Glutamatergic neuron (in vitro differentiated cells): ENCODE measurements around the gene MOSPD2. TPM values are rescaled to one million over a fixed set of nuclear protein-coding genes. Genes with fewer than 3 reads are reported as not detected.

Experiments used
- DNase-seq: peaks from one replicate; pipeline ENCODE4 v3.0.0; 2022
- H3K27ac Mint-ChIP-seq: one replicate; pipeline ENCODE4 v1.8.0; 2020; ENCODE audit warnings: mild to moderate bottlenecking, mixed read lengths, inconsistent platforms; ENCODE audit not compliant: unreplicated experiment
- H3K27me3 Mint-ChIP-seq: one replicate; pipeline ENCODE4 v1.8.0; 2020; ENCODE audit warnings: mild to moderate bottlenecking, moderate library complexity, mixed read lengths, inconsistent platforms; ENCODE audit not compliant: unreplicated experiment
- H3K36me3 Mint-ChIP-seq: one replicate; pipeline ENCODE4 v1.8.0; 2020; ENCODE audit warnings: mild to moderate bottlenecking, mixed read lengths, inconsistent platforms; ENCODE audit not compliant: unreplicated experiment
- H3K4me1 Mint-ChIP-seq: one replicate; pipeline ENCODE4 v1.8.0; 2020; ENCODE audit warnings: mild to moderate bottlenecking, low read depth, mixed read lengths, inconsistent platforms; ENCODE audit not compliant: unreplicated experiment
- H3K4me3 Mint-ChIP-seq: one replicate; pipeline ENCODE4 v1.8.0; 2020; ENCODE audit warnings: mild to moderate bottlenecking, mixed read lengths, inconsistent platforms; ENCODE audit not compliant: unreplicated experiment
- H3K9me3 Mint-ChIP-seq: one replicate; pipeline ENCODE4 v1.8.0; 2020; ENCODE audit warnings: mild to moderate bottlenecking, moderate library complexity, mixed read lengths, inconsistent platforms; ENCODE audit not compliant: unreplicated experiment
- total RNA-seq: library from RNA; stranded (reverse); fragmentation: NEBNext Ultra II Directional; extraction: Animal tissue kit (Norgen Biotek cat#: 25700); gene quantifications from one replicate; pipeline ENCODE4 v1.2.1, GENCODE V29; 2021; ENCODE audit not compliant: unreplicated experiment
- TF ChIP-seq, protein P1 (sequence below): fragments of 200-600 bp; sonication (generic); IDR thresholded peaks from one replicate; pipeline ENCODE4 v1.5.0; 2021; ENCODE audit not compliant: partially characterized antibody, unreplicated experiment

MOSPD2 gene
- total RNA-seq, 1 donor from 2014 or later, result 11.8 TPM

GRCh38 chrX:14934423-14934822, 61.2 kb downstream of the MOSPD2 start:
- Mint-ChIP-seq H3K4me1 (no peaks in the 10 kb centered on the region), H3K27ac (no peak overlapping the region), H3K27me3 (no peaks in the 10 kb centered on the region), H3K36me3 (no peaks in the 10 kb centered on the region), H3K4me3 (no peak overlapping the region), H3K9me3 (no peaks in the 10 kb centered on the region)
- TF ChIP-seq, protein P1, sequence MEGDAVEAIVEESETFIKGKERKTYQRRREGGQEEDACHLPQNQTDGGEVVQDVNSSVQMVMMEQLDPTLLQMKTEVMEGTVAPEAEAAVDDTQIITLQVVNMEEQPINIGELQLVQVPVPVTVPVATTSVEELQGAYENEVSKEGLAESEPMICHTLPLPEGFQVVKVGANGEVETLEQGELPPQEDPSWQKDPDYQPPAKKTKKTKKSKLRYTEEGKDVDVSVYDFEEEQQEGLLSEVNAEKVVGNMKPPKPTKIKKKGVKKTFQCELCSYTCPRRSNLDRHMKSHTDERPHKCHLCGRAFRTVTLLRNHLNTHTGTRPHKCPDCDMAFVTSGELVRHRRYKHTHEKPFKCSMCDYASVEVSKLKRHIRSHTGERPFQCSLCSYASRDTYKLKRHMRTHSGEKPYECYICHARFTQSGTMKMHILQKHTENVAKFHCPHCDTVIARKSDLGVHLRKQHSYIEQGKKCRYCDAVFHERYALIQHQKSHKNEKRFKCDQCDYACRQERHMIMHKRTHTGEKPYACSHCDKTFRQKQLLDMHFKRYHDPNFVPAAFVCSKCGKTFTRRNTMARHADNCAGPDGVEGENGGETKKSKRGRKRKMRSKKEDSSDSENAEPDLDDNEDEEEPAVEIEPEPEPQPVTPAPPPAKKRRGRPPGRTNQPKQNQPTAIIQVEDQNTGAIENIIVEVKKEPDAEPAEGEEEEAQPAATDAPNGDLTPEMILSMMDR, result no peak
- no peak for DNase-seq

- H3K36me3 Mint-ChIP-seq, result no peaks in the 10 kb centered on the region
- no peak overlapping the region for H3K27ac Mint-ChIP-seq
- H3K9me3 Mint-ChIP-seq, result no peaks in the 10 kb centered on the region
- TF ChIP-seq, protein P1, result no peak
- H3K27me3 Mint-ChIP-seq, result no peaks in the 10 kb centered on the region
- no peaks in the 10 kb centered on the region for H3K4me1 Mint-ChIP-seq
- no peak overlapping the region for H3K4me3 Mint-ChIP-seq
- DNase-seq, result no peak
Measured at GRCh38 chrX:14936561-14936960, 63.3 kb downstream of the MOSPD2 start.

- DNase-seq, result no peak
- H3K36me3 Mint-ChIP-seq, result no peaks in the 10 kb centered on the region
- TF ChIP-seq, protein P1, result no peak
Measured at GRCh38 chrX:14939644-14940043, 66.4 kb downstream of the MOSPD2 start.

DNA sequence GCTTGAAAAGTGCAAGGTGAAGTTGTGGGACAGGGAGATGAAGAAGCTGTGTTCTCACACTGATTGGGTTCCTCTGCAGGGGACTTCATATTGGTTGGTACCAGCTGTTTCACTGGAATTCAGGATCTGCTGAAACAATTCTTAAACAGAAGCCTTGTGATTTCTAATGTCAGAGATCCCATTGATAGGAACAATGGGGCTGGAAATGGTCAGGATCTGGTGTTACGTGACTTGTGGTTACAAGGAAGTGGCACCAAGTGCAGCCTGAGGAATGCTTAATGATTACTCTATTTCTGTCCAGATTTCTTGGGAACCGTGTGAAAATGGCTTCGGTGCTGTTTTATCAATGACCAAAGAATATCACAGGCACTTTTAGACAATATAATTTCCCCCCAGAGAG, 68.1 kb downstream of the MOSPD2 start:
- no peaks in the 10 kb centered on the region for H3K27me3 Mint-ChIP-seq

More at GRCh38 chrX:14939644-14940043, 66.4 kb downstream of the MOSPD2 start:
- H3K4me1 Mint-ChIP-seq, result no peaks in the 10 kb centered on the region
- H3K27me3 Mint-ChIP-seq, result no peaks in the 10 kb centered on the region
- no peak overlapping the region for H3K27ac Mint-ChIP-seq
- no peaks in the 10 kb centered on the region for H3K9me3 Mint-ChIP-seq
- H3K4me3 Mint-ChIP-seq, result no peak overlapping the region

DNA sequence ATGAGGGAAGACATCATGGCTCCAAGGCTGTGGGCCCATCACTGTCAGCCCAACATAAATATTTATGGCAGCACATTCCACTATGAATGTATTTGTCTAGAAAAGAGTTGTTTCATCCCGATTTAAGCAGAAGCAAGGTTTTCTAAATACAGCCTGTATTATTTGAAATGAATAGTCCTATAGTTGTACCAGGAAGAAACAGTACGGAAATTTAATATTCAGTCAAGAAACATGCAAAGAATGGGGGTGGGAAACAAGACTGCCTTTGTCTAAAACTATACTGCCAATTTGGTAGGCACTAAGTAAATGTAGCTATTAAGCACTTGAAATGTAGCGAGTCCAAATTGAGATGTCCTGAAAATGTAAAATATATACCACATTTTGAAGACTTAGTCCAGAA, 69.1 kb downstream of the MOSPD2 start:
- H3K4me1 Mint-ChIP-seq, result no peaks in the 10 kb centered on the region

More for the DNA sequence above, 68.1 kb downstream of the MOSPD2 start:
- no peak for DNase-seq
- no peaks in the 10 kb centered on the region for H3K36me3 Mint-ChIP-seq
- no peaks in the 10 kb centered on the region for H3K4me1 Mint-ChIP-seq
- TF ChIP-seq, protein P1, result no peak
- H3K4me3 Mint-ChIP-seq, result no peak overlapping the region
- H3K9me3 Mint-ChIP-seq, result no peaks in the 10 kb centered on the region
- H3K27ac Mint-ChIP-seq, result no peak overlapping the region

More for the DNA sequence above, 69.1 kb downstream of the MOSPD2 start:
- TF ChIP-seq, protein P1, result no peak
- Mint-ChIP-seq H3K27me3 (no peaks in the 10 kb centered on the region), H3K27ac (no peak overlapping the region), H3K9me3 (no peaks in the 10 kb centered on the region), H3K4me3 (no peak overlapping the region), H3K36me3 (no peaks in the 10 kb centered on the region)
- no peak for DNase-seq
